Measurements from ENCODE around the gene MAPK14. TPM values are rescaled to one million over a fixed set of nuclear protein-coding genes. Genes with fewer than 3 reads are reported as not detected.

MAPK14 gene
- total RNA-seq, 1 donor from 2014 or later = 41.3 TPM

- FAIRE-seq = no peak
- no peak overlapping the region for H3K27ac Mint-ChIP-seq (ENCODE audit: unreplicated experiment)
Measured at GRCh38 chr6:36071714-36072113, 44.1 kb downstream of the MAPK14 start.

GRCh38 chr6:36072681-36073080 is 45.1 kb downstream of the MAPK14 start:
- Histone ChIP-seq H3K9me3 (ENCODE audit: insufficient read depth, low read depth, low read length) (no peaks in the 10 kb centered on the region), H3K9ac (ENCODE audit: low read length) (no peak overlapping the region), H2AFZ (ENCODE audit: low read depth, low read length) (no peak overlapping the region), H4K20me1 (ENCODE audit: insufficient read depth, low read length) (peaks cover 57% of the 10 kb centered on the region), H3K79me2 (ENCODE audit: insufficient read depth, low read length) (peaks cover 43% of the 10 kb centered on the region), H3K27ac (ENCODE audit: low read depth, low read length) (no peak overlapping the region), H3K4me3 (ENCODE audit: insufficient read depth, low read depth, low read length) (no peak overlapping the region), H3K36me3 (ENCODE audit: insufficient read depth, low read length) (peaks cover 5% of the 10 kb centered on the region), H3K4me2 (ENCODE audit: low read length) (no peak overlapping the region), H3K27me3 (ENCODE audit: insufficient read depth, low read length) (no peaks in the 10 kb centered on the region), H3K4me1 (ENCODE audit: insufficient read depth, low read length) (no peaks in the 10 kb centered on the region)
- no peak overlapping the region for H3K4me3 Mint-ChIP-seq (ENCODE audit: unreplicated experiment)
- peaks cover 8% of the 10 kb centered on the region for H3K36me3 Mint-ChIP-seq (ENCODE audit: low read depth, unreplicated experiment)
- H3K9me3 Mint-ChIP-seq (ENCODE audit: unreplicated experiment) = no peaks in the 10 kb centered on the region
- H3K27me3 Mint-ChIP-seq (ENCODE audit: low read depth, unreplicated experiment) = no peaks in the 10 kb centered on the region
- DNase-seq (ENCODE audit: low read depth) (no peak), FAIRE-seq (no peak)
- no peak overlapping the region for H3K27ac Mint-ChIP-seq (ENCODE audit: unreplicated experiment)
- peaks cover 3% of the 10 kb centered on the region for H3K4me1 Mint-ChIP-seq (ENCODE audit: low read depth, unreplicated experiment)
- no peak for TF ChIP-seq EZH2 (IDR thresholded peaks at IDR 0.05; ENCODE audit: insufficient read depth, low read length)
- no peak for TF ChIP-seq CTCF (IDR thresholded peaks at IDR 0.05; ENCODE audit: insufficient read depth, low read depth, low read length)

More at GRCh38 chr6:36071714-36072113, 44.1 kb downstream of the MAPK14 start:
- peaks cover 3% of the 10 kb centered on the region for H3K36me3 ChIP-seq (ENCODE audit: insufficient read depth, low read length)
- H3K4me3 Mint-ChIP-seq (ENCODE audit: unreplicated experiment) = no peak overlapping the region
- H3K27ac ChIP-seq (ENCODE audit: low read depth, low read length) = no peak overlapping the region
- H3K27me3 Mint-ChIP-seq (ENCODE audit: low read depth, unreplicated experiment) = no peaks in the 10 kb centered on the region
- H3K4me2 ChIP-seq (ENCODE audit: low read length) = no peak overlapping the region
- no peak for DNase-seq (ENCODE audit: low read depth)
- H3K4me3 ChIP-seq (ENCODE audit: insufficient read depth, low read depth, low read length) = no peak overlapping the region
- H3K9me3 Mint-ChIP-seq (ENCODE audit: unreplicated experiment) = no peaks in the 10 kb centered on the region
- H2AFZ ChIP-seq (ENCODE audit: low read depth, low read length) = no peak overlapping the region
- H3K79me2 ChIP-seq (ENCODE audit: insufficient read depth, low read length) = peaks cover 53% of the 10 kb centered on the region
- peaks cover 8% of the 10 kb centered on the region for H3K36me3 Mint-ChIP-seq (ENCODE audit: low read depth, unreplicated experiment)
- H3K9me3 ChIP-seq (ENCODE audit: insufficient read depth, low read depth, low read length) = no peaks in the 10 kb centered on the region
- no peaks in the 10 kb centered on the region for H3K4me1 ChIP-seq (ENCODE audit: insufficient read depth, low read length)
- peaks cover 62% of the 10 kb centered on the region for H4K20me1 ChIP-seq (ENCODE audit: insufficient read depth, low read length)
- H3K4me1 Mint-ChIP-seq (ENCODE audit: low read depth, unreplicated experiment) = peaks cover 8% of the 10 kb centered on the region
- TF ChIP-seq CTCF (IDR thresholded peaks at IDR 0.05; ENCODE audit: insufficient read depth, low read depth, low read length) (no peak), EZH2 (IDR thresholded peaks at IDR 0.05; ENCODE audit: insufficient read depth, low read length) (no peak)
- no peak overlapping the region for H3K9ac ChIP-seq (ENCODE audit: low read length)
- H3K27me3 ChIP-seq (ENCODE audit: insufficient read depth, low read length) = no peaks in the 10 kb centered on the region

- FAIRE-seq = no peak
- H3K9me3 Mint-ChIP-seq (ENCODE audit: unreplicated experiment) = no peaks in the 10 kb centered on the region
Measured at GRCh38 chr6:36073587-36073986, 46.0 kb downstream of the MAPK14 start.

More at GRCh38 chr6:36073587-36073986, 46.0 kb downstream of the MAPK14 start:
- H3K27me3 Mint-ChIP-seq (ENCODE audit: low read depth, unreplicated experiment) = no peaks in the 10 kb centered on the region
- Histone ChIP-seq H3K36me3 (ENCODE audit: insufficient read depth, low read length) (peaks cover 5% of the 10 kb centered on the region), H3K27ac (ENCODE audit: low read depth, low read length) (no peak overlapping the region), H2AFZ (ENCODE audit: low read depth, low read length) (no peak overlapping the region), H3K4me2 (ENCODE audit: low read length) (no peak overlapping the region), H3K4me1 (ENCODE audit: insufficient read depth, low read length) (no peaks in the 10 kb centered on the region), H3K9ac (ENCODE audit: low read length) (no peak overlapping the region), H3K79me2 (ENCODE audit: insufficient read depth, low read length) (peaks cover 34% of the 10 kb centered on the region), H3K4me3 (ENCODE audit: insufficient read depth, low read depth, low read length) (no peak overlapping the region), H3K9me3 (ENCODE audit: insufficient read depth, low read depth, low read length) (no peaks in the 10 kb centered on the region), H3K27me3 (ENCODE audit: insufficient read depth, low read length) (no peaks in the 10 kb centered on the region), H4K20me1 (ENCODE audit: insufficient read depth, low read length) (peaks cover 55% of the 10 kb centered on the region)
- peaks cover 2% of the 10 kb centered on the region for H3K4me1 Mint-ChIP-seq (ENCODE audit: low read depth, unreplicated experiment)
- H3K4me3 Mint-ChIP-seq (ENCODE audit: unreplicated experiment) = no peak overlapping the region
- no peak overlapping the region for H3K27ac Mint-ChIP-seq (ENCODE audit: unreplicated experiment)
- TF ChIP-seq EZH2 (IDR thresholded peaks at IDR 0.05; ENCODE audit: insufficient read depth, low read length) (no peak), CTCF (IDR thresholded peaks at IDR 0.05; ENCODE audit: insufficient read depth, low read depth, low read length) (no peak)
- peaks cover 8% of the 10 kb centered on the region for H3K36me3 Mint-ChIP-seq (ENCODE audit: low read depth, unreplicated experiment)
- DNase-seq (ENCODE audit: low read depth) = no peak
